Activated effector memory CD4-positive, alpha-beta T cell treated with anti-CD3 and anti-CD28 coated beads, Interleukin-2, amount 50 U/mL, for 16 hours (primary cell): ENCODE results near the gene FCSK.
"Not testable (repeated sequence)": the region's sequence is repeated elsewhere in the genome, so short reads cannot be mapped to it uniquely, and the experiment has no call there.

ENCODE experiments used
- DNase-seq: peaks from one replicate; pipeline ENCODE4 v3.0.0-alpha.2; 2020

Gene FCSK

GRCh38 chr16:70432356-70432722 is 22.1 kb upstream of the FCSK start:
- DNase-seq, result no peak

DNA sequence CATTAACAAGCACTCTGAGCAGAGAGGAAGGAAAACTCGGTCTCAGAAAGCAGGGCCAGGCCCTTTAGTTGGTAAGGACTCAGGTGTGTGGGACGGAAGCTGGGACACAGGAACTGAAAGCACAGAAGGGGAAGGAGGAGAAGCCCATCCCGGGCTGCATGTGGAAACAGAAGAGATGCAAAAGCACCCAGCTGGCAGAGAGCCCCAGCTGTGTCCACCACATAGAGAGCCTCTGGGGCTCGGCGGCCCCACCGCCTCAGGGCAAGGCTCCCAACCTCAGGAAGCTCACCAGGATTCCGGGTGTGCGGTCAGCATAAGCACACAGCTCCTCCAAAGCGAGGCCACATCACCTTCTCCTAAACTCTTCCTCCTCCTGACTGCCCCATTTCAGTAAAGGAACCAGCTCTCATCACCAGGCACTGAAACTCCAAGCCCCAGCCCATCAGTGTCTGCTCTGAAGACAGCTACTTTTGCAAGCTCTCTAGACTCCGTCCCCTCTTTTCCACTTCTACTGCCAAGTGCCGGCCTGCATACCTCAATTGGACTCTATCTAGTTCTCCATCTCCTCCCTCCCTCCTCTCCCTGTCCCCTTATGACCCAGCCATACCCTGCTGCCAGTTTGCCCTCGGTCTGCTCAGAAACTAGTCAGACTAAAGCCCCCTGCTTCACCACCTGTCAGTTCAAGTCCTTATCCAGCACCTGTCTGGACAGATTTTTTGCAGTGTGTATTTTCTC is 21.5 kb upstream of the FCSK start:
- no peak for DNase-seq

DNA sequence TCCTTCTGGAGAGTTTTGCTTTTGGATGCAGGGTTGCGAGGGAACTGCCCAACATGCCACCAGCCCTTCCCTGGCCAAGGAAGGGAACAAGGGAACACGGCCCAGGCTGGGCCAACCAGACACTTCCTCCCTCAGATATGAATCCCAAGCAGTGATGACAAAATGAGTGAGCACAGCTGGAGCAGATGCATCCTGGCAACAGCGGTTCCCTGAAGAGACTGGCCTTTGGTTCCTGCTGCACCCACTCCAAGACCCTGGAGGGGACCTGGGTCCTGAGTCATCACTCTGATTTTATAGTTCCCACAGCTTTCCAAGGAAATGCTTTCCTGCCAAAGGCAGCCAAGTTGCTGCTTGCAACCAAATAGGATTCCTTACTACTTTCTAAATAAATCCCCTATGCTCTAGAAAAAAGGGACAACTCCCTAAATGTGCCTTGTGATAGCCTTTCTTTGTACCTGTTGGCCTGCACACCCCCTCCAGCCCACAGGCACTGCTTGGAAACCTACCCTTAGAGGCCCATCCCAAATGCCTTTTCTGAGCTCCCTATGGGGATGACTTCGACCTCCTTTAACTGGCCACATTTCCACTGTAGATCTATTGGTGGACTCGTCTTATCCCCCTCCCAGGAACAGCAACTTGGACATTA is 20.8 kb upstream of the FCSK start:
- DNase-seq, result no peak

GRCh38 chr16:70434484-70435260 is 19.7 kb upstream of the FCSK start:
- no peak for DNase-seq

- no peak for DNase-seq
These were observed 17.3 kb upstream of the FCSK start for GRCh38 chr16:70437017-70437581.

- DNase-seq, result peak; percentile 67
These were observed 16.5 kb upstream of the FCSK start for GRCh38 chr16:70437582-70438557.

DNA sequence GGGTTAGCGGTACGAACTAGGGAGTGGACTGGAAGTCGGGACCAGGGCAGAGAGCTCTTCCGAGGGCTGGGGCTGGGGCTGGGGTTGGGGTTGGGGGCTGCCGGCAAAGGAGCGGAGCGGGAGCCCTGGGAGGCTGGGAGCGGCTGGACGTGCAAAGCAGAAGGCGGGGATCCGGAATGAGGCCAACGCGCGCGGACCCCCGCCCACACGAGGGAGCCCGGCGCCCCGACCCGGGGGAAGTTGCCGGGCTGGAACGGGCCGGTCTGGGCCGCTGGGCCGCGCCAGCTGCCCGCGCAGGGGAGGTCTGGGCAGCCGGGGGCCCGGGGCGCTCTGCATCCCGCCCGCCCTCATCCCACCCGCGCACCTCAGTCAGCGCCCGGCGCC is 15.8 kb upstream of the FCSK start:
- no peak for DNase-seq

- DNase-seq, result peak; percentile 98
These were observed 15.2 kb upstream of the FCSK start, which contains the start of gene ST3GAL2 for GRCh38 chr16:70438969-70439862. Gene ST3GAL2, minus strand, starts transcription at chr16:70439100. Its CDS starts 40,570 bp downstream, at chr16:70398530.

- no peak for DNase-seq
These were observed 14.2 kb upstream of the FCSK start for GRCh38 chr16:70440009-70440692.

DNA sequence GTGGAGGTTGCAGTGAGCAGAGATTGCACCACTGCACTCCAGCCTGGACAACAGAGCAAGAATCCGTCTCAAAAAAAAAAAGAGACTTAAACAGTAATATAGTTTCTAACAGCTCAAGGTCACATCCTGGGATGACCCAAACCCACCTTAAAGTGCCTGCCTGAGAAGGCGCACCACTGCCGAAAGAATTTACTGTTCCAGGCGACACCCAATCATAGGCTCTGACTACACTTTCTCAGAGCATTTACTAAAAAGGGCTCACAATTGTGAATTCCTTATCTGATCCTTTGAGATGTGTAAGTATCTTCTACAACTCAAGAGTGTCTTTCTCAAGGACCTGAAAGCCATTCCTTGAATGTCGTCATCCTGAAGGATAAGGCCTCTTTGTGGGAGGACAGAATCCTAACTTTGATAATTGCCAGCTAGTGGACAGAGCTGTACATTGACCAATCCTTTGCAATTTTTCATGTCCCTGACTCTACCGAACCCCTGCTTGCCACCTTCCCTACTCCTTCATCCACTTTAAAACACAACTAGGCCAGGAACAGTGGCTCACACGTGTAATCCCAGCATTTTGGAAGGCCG is 12.9 kb upstream of the FCSK start:
- DNase-seq, result no peak

GRCh38 chr16:70442344-70442743 is 12.1 kb upstream of the FCSK start:
- DNase-seq, result no peak

DNA sequence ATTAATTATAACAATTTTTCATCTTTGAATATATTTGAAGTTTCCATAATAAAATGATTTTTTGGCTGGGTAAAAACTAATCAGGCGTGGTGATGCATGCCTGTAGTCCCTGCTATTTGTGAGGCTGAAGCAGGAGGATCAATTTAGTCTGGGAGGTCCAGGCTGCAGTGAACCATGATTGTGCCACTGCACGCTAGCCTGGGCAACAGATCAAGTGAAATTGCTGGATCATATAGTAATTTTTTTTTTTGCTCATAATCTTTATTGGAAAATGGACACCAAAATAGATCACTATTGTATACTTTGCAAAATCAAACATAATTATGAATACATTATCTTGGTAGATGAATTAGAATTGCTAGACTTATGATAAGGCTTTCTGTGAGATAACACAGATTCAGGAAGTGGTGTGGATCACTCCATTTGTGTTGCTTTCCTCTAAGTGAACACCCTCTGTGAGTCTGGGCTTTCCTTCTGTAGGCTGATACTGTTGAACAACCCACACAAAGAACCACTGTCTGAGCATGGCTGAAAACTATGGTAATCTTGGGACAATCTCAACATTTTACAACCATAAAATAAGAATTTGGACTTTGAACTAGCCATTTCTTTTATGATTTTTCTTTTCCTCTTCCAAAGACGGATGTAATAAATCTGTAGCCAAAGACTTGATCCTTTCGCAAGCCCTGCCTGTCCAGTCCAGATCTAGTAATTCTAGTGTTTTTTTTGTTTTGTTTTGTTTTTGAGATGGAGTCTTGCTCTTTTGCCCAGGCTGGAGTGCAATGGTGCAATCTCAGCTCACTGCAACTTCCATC is 9.9 kb upstream of the FCSK start:
- no peak for DNase-seq

- DNase-seq, result no peak
These were observed 6.3 kb upstream of the FCSK start for GRCh38 chr16:70448075-70448474.

- not testable (repeated sequence) for DNase-seq
These were observed 4.0 kb upstream of the FCSK start for GRCh38 chr16:70450142-70451003.

- not testable (repeated sequence) for DNase-seq
These were observed 3.4 kb upstream of the FCSK start for GRCh38 chr16:70451004-70451340.

GRCh38 chr16:70453117-70453891 is 1.1 kb upstream of the FCSK start:
- DNase-seq, result no peak

DNA sequence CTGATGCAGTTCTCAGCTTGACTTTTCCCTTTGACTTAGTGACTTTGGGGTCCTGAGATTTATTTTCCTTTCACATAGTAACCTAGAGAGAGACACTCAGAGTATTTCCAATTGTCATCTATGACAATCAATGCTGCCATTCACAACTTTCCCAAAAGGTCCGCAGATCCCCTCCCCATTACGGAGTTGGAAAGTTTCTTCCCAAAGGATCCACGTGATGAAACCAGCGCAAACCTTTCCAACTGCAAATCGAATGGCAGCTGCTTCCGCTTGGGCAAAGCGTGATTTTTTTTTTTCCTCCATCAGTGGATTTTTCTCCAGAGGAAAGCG is 538 bp upstream of the FCSK start:
- no peak for DNase-seq

DNA sequence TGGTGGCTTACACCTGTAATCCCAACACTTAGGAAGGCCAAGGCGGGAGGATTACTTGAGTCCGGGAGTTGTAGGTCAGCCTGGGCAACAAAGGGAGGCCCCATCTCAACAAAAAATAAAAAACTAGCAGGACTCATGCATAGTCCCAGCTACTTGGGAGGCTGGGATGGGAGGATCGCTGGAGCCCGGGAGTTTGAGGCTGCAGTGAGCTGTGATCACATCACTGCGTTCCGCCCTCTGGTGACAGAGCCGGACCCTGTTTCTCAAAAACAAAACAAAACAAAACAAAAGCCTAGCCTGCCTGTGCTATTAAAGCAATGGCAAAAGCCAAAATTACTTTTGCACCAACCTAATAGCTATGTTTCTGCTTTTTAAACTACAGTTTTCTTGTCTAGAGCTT is 1.5 kb downstream of the FCSK start:
- no peak for DNase-seq
